Breast epithelium (tissue), 4 donors: ENCODE data around the gene BMPER. TPM values are rescaled to one million over a fixed set of nuclear protein-coding genes. Genes with fewer than 3 reads are reported as not detected.

Source experiments
- DNase-seq, 2 donors: peaks; one replicate each; pipeline ENCODE4 v3.0.0-alpha.2; 2019; ENCODE audit warnings: low spot score in 2 of 2
- H3K27ac ChIP-seq, 2 donors: fragments of 200-600 bp; sonication (generic) in 1 of 2; one replicate each; pipeline ENCODE4 v1.5.1; 2016 to 2019; ENCODE audit warnings: mild to moderate bottlenecking in 1 of 2
- H3K27me3 ChIP-seq, 2 donors: fragments of 200-600 bp; sonication (generic) in 1 of 2; one replicate each; pipeline versions ENCODE4 v1.5.1 to v1.6.0; 2017 to 2019; ENCODE audit warnings: control low read depth in 1 of 2, mild to moderate bottlenecking in 1 of 2
- H3K36me3 ChIP-seq: fragments of 200-600 bp; one replicate; pipeline ENCODE4 v1.5.1; 2019
- H3K4me1 ChIP-seq, 2 donors: fragments of 200-600 bp; sonication (generic); one replicate each; pipeline ENCODE4 v1.5.1; 2016 to 2019; ENCODE audit warnings: control low read depth in 1 of 2
- H3K4me3 ChIP-seq, 3 donors: fragments of 200-600 bp; sonication (generic); 1 replicate in 2 of 3; 2 replicates in 1 of 3; pipeline ENCODE4 v1.5.1; 2016 to 2019; ENCODE audit warnings: mild to moderate bottlenecking in 3 of 3, moderate library complexity in 2 of 3
- H3K9me3 ChIP-seq, 2 donors: fragments of 200-600 bp; sonication (generic) in 1 of 2; one replicate each; pipeline ENCODE4 v1.5.1; 2016 to 2019; ENCODE audit warnings: control low read depth in 1 of 2
- POLR2A ChIP-seq: fragments of 450-650 bp; IDR thresholded peaks from one replicate; pipeline ENCODE4 v1.6.1; 2016; ENCODE audit warnings: antibody characterized with exemption, mild to moderate bottlenecking, moderate library complexity
- POLR2AphosphoS5 ChIP-seq, 3 donors: sonication (generic); formaldehyde crosslinking; IDR thresholded peaks; one replicate each; pipeline ENCODE4 v1.6.1; 2017; ENCODE audit warnings: antibody characterized with exemption in 3 of 3
- intact Hi-C: fragments of 100-400 bp; cut with DNase I; formaldehyde crosslinking; loops from one replicate; pipeline ENCODE4 v1.15.1; 2023; ENCODE audit warnings: low total_unique reads
- total RNA-seq, 3 donors: library from RNA; depleted of rRNA; stranded (reverse); fragments of >200 nt; gene quantifications; one replicate each; pipeline ENCODE4 v1.1.0, GENCODE V29; 2016
- TF ChIP-seq, protein P1 (sequence below), 3 donors: fragments of 450-650 bp; IDR thresholded peaks; one replicate each; pipeline ENCODE4 v1.5.1; 2016 to 2017; ENCODE audit warnings: antibody characterized with exemption in 3 of 3, mild to moderate bottlenecking in 3 of 3, moderate library complexity in 3 of 3

The BMPER gene
- total RNA-seq, 3 donors from 2014 or later = 1.6 to 6.9 (median 2.0) TPM

DNA sequence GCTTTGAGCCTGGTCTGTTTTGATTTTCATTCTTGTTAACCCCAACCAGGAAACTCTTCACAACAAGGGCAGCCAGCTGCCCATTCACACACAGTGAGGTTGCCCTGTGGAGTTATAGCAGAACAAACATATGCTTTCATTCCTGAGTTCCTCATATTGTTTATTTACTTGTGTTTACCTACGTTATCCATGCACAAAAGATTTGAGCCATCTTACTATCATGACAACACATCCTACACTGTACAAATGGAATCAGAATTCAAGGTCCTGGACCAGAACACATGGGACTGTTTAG is 21.7 kb upstream of the BMPER start:
- no peaks in the 10 kb centered on the region for H3K9me3 ChIP-seq
- no peaks in the 10 kb centered on the region for H3K4me1 ChIP-seq
- intact Hi-C loops = no loop called here
- H3K4me3 ChIP-seq = no peak overlapping the region
- H3K36me3 ChIP-seq = no peaks in the 10 kb centered on the region
- DNase-seq = no peak
- TF ChIP-seq, protein P1, sequence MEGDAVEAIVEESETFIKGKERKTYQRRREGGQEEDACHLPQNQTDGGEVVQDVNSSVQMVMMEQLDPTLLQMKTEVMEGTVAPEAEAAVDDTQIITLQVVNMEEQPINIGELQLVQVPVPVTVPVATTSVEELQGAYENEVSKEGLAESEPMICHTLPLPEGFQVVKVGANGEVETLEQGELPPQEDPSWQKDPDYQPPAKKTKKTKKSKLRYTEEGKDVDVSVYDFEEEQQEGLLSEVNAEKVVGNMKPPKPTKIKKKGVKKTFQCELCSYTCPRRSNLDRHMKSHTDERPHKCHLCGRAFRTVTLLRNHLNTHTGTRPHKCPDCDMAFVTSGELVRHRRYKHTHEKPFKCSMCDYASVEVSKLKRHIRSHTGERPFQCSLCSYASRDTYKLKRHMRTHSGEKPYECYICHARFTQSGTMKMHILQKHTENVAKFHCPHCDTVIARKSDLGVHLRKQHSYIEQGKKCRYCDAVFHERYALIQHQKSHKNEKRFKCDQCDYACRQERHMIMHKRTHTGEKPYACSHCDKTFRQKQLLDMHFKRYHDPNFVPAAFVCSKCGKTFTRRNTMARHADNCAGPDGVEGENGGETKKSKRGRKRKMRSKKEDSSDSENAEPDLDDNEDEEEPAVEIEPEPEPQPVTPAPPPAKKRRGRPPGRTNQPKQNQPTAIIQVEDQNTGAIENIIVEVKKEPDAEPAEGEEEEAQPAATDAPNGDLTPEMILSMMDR (IDR thresholded peaks at IDR 0.05) = no peak
- TF ChIP-seq POLR2A (no peak), POLR2AphosphoS5 (IDR thresholded peaks at IDR 0.05) (no peak)
- H3K27me3 ChIP-seq = no peaks in the 10 kb centered on the region
- H3K27ac ChIP-seq = peak overlapping the region in 1 of 2 donors; percentile 9

GRCh38 chr7:33885290-33886148 is 19.8 kb upstream of the BMPER start:
- Histone ChIP-seq H3K36me3 (no peaks in the 10 kb centered on the region), H3K27ac (no peak overlapping the region), H3K27me3 (no peaks in the 10 kb centered on the region), H3K9me3 (no peaks in the 10 kb centered on the region), H3K4me1 (no peaks in the 10 kb centered on the region), H3K4me3 (no peak overlapping the region)
- no peak for DNase-seq
- TF ChIP-seq POLR2AphosphoS5 (IDR thresholded peaks at IDR 0.05) = no peak
- TF ChIP-seq, protein P1 (IDR thresholded peaks at IDR 0.05) = no peak
- TF ChIP-seq POLR2A = no peak
- intact Hi-C loops = no loop called here

DNA sequence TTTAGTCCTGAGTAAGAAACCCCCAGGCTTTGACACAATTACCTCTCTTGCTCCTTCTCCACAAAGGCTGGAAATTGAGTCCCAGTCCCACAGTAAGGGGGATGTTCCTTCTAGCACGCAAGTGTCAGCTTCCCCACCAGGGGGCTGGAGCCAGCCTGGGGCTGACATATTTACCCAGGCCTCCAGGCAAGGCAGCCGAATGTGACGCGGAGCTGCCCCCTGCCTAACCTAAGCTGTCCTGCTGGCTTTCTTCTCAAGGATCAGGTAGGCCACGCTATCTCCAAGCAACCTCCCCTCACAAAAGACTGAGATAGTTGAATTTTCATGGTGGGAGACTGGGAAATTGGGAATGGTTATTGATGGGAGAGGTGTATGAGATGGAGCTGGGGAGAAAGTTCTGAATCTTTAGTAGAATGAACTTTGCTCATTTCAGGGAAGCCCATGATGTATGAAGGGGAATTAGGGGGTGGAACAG is 19.2 kb upstream of the BMPER start:
- Histone ChIP-seq H3K4me3 (no peak overlapping the region), H3K4me1 (no peaks in the 10 kb centered on the region), H3K27ac (no peak overlapping the region), H3K36me3 (no peaks in the 10 kb centered on the region), H3K9me3 (no peaks in the 10 kb centered on the region), H3K27me3 (no peaks in the 10 kb centered on the region)
- no peak for DNase-seq
- intact Hi-C loops = no loop called here
- TF ChIP-seq, protein P1 (IDR thresholded peaks at IDR 0.05) = no peak
- no peak for TF ChIP-seq POLR2AphosphoS5 (IDR thresholded peaks at IDR 0.05)
- no peak for TF ChIP-seq POLR2A

- no peak overlapping the region for H3K27ac ChIP-seq
- no peaks in the 10 kb centered on the region for H3K27me3 ChIP-seq
- no peaks in the 10 kb centered on the region for H3K9me3 ChIP-seq
- no peak for DNase-seq
- H3K4me1 ChIP-seq = no peaks in the 10 kb centered on the region
- no peaks in the 10 kb centered on the region for H3K36me3 ChIP-seq
- intact Hi-C loops = no loop called here
- H3K4me3 ChIP-seq = no peak overlapping the region
- TF ChIP-seq POLR2AphosphoS5 (IDR thresholded peaks at IDR 0.05) (no peak), POLR2A (no peak)
- TF ChIP-seq, protein P1 (IDR thresholded peaks at IDR 0.05) = no peak
Measured at GRCh38 chr7:33887266-33887975, 17.9 kb upstream of the BMPER start.

- intact Hi-C loops = no loop called here
- H3K4me3 ChIP-seq = no peak overlapping the region
- no peak for TF ChIP-seq POLR2A
- TF ChIP-seq, protein P1 (IDR thresholded peaks at IDR 0.05) = no peak
- TF ChIP-seq POLR2AphosphoS5 (IDR thresholded peaks at IDR 0.05) = no peak
Measured at GRCh38 chr7:33888166-33888565, 17.2 kb upstream of the BMPER start.

More at GRCh38 chr7:33888166-33888565, 17.2 kb upstream of the BMPER start:
- Histone ChIP-seq H3K27me3 (no peaks in the 10 kb centered on the region), H3K36me3 (no peaks in the 10 kb centered on the region), H3K4me1 (no peaks in the 10 kb centered on the region), H3K9me3 (no peaks in the 10 kb centered on the region), H3K27ac (no peak overlapping the region)
- DNase-seq = no peak
